ENCODE measurements around the gene PRR14. TPM values are rescaled to one million over a fixed set of nuclear protein-coding genes. Genes with fewer than 3 reads are reported as not detected.
A peak's percentile ranks its signal among the peaks of the same experiment; 100 is the strongest.

PRR14 gene
- polyA plus RNA-seq, 1 of the 3 experiments (the other 2 are of a cell fraction) = 13.5 TPM

- peak overlapping the region; percentile 85 for H2AFZ ChIP-seq (ENCODE audit: low read depth)
Measured at GRCh38 chr16:30651124-30652004, 604 bp downstream of the PRR14 start.

More at GRCh38 chr16:30651124-30652004, 604 bp downstream of the PRR14 start:
- Histone ChIP-seq H3K9me3 (no peaks in the 10 kb centered on the region), H3K36me3 (replicated peaks in 1 of 2; ENCODE audit: control insufficient read depth in 1 of 2, insufficient read depth in 2 of 2, low read length in 1 of 2) (peaks cover 14 to 25% of the 10 kb centered on the region in 2 experiments), H3K4me2 (peak overlapping the region; percentile 99), H3K4me1 (ENCODE audit: control insufficient read depth in 1 of 2, insufficient read depth in 2 of 2, low read depth in 1 of 2, low read length in 1 of 2) (peaks cover 7 to 16% of the 10 kb centered on the region in 2 experiments), H3K9me2 (no peaks in the 10 kb centered on the region), H4K20me1 (ENCODE audit: insufficient read depth) (no peaks in the 10 kb centered on the region), H3K27me3 (ENCODE audit: insufficient read depth) (no peaks in the 10 kb centered on the region), H3K27ac (ENCODE audit: low read depth in 2 of 2, low read length in 1 of 2) (peak overlapping the region; percentile 88 to 95), H3K79me2 (ENCODE audit: insufficient read depth) (peaks cover 22% of the 10 kb centered on the region), H3K9ac (peak overlapping the region; percentile 95), H3K4me3 (ENCODE audit: low read depth in 2 of 2, low read length in 1 of 2) (peak overlapping the region; percentile 91 to 99), H3F3A (replicated peaks; ENCODE audit: insufficient read depth) (peaks cover 9% of the 10 kb centered on the region)
- under 1% methylated on average over 17 of the region's 71 CpGs for WGBS (ENCODE audit: low lambda C conversion rate)
- ChIA-PET POLR2A (interaction anchor here (0.9 to 1.4 kb wide), 5 partner anchors 7 to 124 kb away, joined by 3 to 6 read pairs (median 4); partner anchors contain the start of genes FBRS and ZNF689), CTCF (interaction anchor here (0.8 to 1.9 kb wide), 10 partner anchors 8 to 79 kb away, joined by 3 to 12 read pairs (median 4); no protein-coding TSS in a partner anchor)
- DNase-seq = peak; percentile 88
- TF ChIP-seq CTCF (IDR thresholded peaks at IDR 0.05) = peak; percentile 71
- peak; percentile 17; the same call in 1 of the 2 replicates for TF ChIP-seq GABPA (IDR thresholded peaks at IDR 0.05; ENCODE audit: low read depth)
- TF ChIP-seq IRF3 (IDR thresholded peaks at IDR 0.05; ENCODE audit: low read depth, low read length) = no peak
- no peak for TF ChIP-seq USF1 (IDR thresholded peaks at IDR 0.05; ENCODE audit: borderline replicate concordance, low read depth)
- peak; percentile 30; the same call in 1 of the 2 replicates for TF ChIP-seq TAF1 (IDR thresholded peaks at IDR 0.05; ENCODE audit: borderline replicate concordance, low read depth, low read length)
- no peak for TF ChIP-seq MEF2A (IDR thresholded peaks at IDR 0.05; ENCODE audit: borderline replicate concordance, low read depth)
- TF ChIP-seq REST (IDR thresholded peaks at IDR 0.05; ENCODE audit: low read depth, low read length) = 0 out of 2 replicates have a peak, but pooled peaks have one; percentile 45
- no peak for TF ChIP-seq USF2 (IDR thresholded peaks at IDR 0.05; ENCODE audit: borderline replicate concordance, low read depth, low read length)
- peak; percentile 30; the same call in 1 of the 2 replicates for TF ChIP-seq RAD21 (IDR thresholded peaks at IDR 0.05; ENCODE audit: low read length)

Data from SK-N-SH (cell line).